Measurements from ENCODE around the gene MED7.

MED7 gene

DNA sequence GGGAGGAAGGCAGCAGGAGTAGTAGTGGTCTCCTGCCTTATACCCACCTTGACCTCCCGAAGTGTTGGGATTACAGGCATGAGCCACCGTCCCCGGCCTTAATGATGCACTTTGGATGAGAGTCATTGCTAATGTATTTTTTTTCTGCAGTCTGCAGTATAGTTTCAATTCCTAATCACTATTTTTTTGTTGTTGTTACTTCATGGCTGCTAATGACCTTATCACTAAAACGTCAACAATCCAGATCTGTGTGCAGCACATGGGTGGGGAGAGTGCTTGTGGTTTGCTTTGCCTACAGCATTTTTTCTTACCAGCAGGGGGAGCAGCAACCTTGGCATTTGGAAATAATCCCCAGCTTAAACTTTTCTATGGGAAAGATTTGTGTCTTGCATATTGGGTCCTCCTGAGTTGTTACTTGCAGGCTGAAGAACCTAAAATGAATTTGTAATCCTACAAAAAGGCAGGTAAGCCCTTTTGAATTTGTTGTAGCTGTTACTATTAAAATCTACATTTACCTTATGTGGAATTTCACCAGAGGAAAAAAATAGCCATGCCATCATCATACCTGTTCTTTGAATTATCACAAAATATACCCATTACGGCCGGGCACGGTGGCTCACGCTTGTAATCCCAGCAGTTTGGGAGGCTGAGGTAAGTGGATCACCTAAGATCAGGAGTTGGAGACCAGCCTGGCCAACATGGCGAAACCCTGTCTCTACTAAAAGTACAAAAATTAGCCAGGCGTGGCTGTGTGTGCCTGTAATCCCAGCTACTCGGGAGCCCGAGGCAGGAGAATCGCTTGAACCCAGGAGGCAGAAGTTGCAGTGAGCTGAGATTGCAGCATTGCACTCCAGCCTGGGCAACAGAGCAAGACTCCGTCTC is 6.3 kb upstream of the MED7 start:
- Histone ChIP-seq H3K79me2 (ENCODE audit: control insufficient read depth, insufficient read depth, low read length) (no peaks in the 10 kb centered on the region), H3K4me2 (ENCODE audit: low read length) (no peak overlapping the region), H2BK120ac (ENCODE audit: low read depth, low read length) (no peak overlapping the region), H3K36me3 (ENCODE audit: control insufficient read depth, insufficient read depth, low read length) (no peaks in the 10 kb centered on the region), H3K18ac (ENCODE audit: low read length) (no peak overlapping the region), H3K4me1 (ENCODE audit: control insufficient read depth, low read depth, low read length) (no peaks in the 10 kb centered on the region), H4K8ac (ENCODE audit: low read depth, low read length) (no peak overlapping the region), H3K27ac (ENCODE audit: low read depth, low read length) (no peak overlapping the region), H3K27me3 (ENCODE audit: insufficient read depth, low read length, poor library complexity) (no peaks in the 10 kb centered on the region), H3K56ac (ENCODE audit: low read length) (no peak overlapping the region), H3K9ac (ENCODE audit: low read length) (no peak overlapping the region), H2AK5ac (ENCODE audit: low read length) (no peak overlapping the region), H3K23ac (ENCODE audit: low read length) (no peak overlapping the region), H2BK5ac (ENCODE audit: low read length) (no peak overlapping the region), H3K79me1 (ENCODE audit: low read length) (no peaks in the 10 kb centered on the region), H4K5ac (ENCODE audit: low read length) (no peak overlapping the region), H3K4me3 (ENCODE audit: low read length) (no peak overlapping the region), H2BK15ac (replicated peaks; ENCODE audit: low read depth) (no peak overlapping the region), H3K4ac (ENCODE audit: low read depth, low read length) (no peak overlapping the region)
- WGBS (ENCODE audit: extremely low coverage, insufficient coverage, low lambda C conversion rate), result no CpG with 5 or more reads among the region's 14 CpGs
- peak; percentile 73 for DNase-seq

GRCh38 chr5:157143127-157143971 is 684 bp upstream of the MED7 start:
- no peaks in the 10 kb centered on the region for H3K36me3 ChIP-seq (ENCODE audit: control insufficient read depth, insufficient read depth, low read length)
- H2BK5ac ChIP-seq (ENCODE audit: low read length), result no peak overlapping the region
- H2BK120ac ChIP-seq (ENCODE audit: low read depth, low read length), result no peak overlapping the region
- no peak overlapping the region for H3K4me3 ChIP-seq (ENCODE audit: low read length)
- H3K4me2 ChIP-seq (ENCODE audit: low read length), result no peak overlapping the region
- H3K27me3 ChIP-seq (ENCODE audit: insufficient read depth, low read length, poor library complexity), result no peaks in the 10 kb centered on the region
- DNase-seq, result no peak
- H3K18ac ChIP-seq (ENCODE audit: low read length), result no peak overlapping the region
- no peak overlapping the region for H3K9ac ChIP-seq (ENCODE audit: low read length)
- no CpG with 5 or more reads among the region's 33 CpGs for WGBS (ENCODE audit: extremely low coverage, insufficient coverage, low lambda C conversion rate)
- H3K4ac ChIP-seq (ENCODE audit: low read depth, low read length), result no peak overlapping the region
- peaks cover 5% of the 10 kb centered on the region for H3K79me2 ChIP-seq (ENCODE audit: control insufficient read depth, insufficient read depth, low read length)
- no peak overlapping the region for H3K23ac ChIP-seq (ENCODE audit: low read length)
- peaks cover 4% of the 10 kb centered on the region for H3K79me1 ChIP-seq (ENCODE audit: low read length)
- no peak overlapping the region for H2BK15ac ChIP-seq (replicated peaks; ENCODE audit: low read depth)
- no peak overlapping the region for H3K27ac ChIP-seq (ENCODE audit: low read depth, low read length)
- no peak overlapping the region for H3K56ac ChIP-seq (ENCODE audit: low read length)
- H3K4me1 ChIP-seq (ENCODE audit: control insufficient read depth, low read depth, low read length), result no peaks in the 10 kb centered on the region
- no peak overlapping the region for H4K8ac ChIP-seq (ENCODE audit: low read depth, low read length)
- H4K5ac ChIP-seq (ENCODE audit: low read length), result peak overlapping the region; percentile 77
- no peak overlapping the region for H2AK5ac ChIP-seq (ENCODE audit: low read length)

DNA sequence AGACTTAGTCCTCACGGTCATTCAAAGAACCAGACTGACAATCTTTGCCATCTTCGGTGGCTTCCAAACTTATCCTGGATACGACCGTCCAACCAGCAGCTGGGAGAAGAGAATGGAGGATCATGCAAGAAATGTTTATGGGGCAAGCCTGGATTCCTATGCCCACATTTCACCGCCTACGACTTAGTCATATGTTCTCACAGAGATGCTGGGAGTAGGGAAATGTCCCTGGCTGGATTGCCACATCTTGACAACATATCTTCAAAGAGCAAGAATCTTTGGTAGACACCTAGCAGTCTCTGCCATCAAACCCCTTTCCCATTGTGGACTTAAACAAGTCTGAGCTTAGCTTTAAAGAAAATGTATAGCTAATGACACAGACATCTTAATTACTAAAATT is 5.0 kb downstream of the MED7 start:
- no peak overlapping the region for H3K23ac ChIP-seq (ENCODE audit: low read length)
- no peak overlapping the region for H3K18ac ChIP-seq (ENCODE audit: low read length)
- no peak overlapping the region for H3K27ac ChIP-seq (ENCODE audit: low read depth, low read length)
- no peaks in the 10 kb centered on the region for H3K4me1 ChIP-seq (ENCODE audit: control insufficient read depth, low read depth, low read length)
- no peak overlapping the region for H3K56ac ChIP-seq (ENCODE audit: low read length)
- H3K4me2 ChIP-seq (ENCODE audit: low read length), result no peak overlapping the region
- no peak overlapping the region for H2AK5ac ChIP-seq (ENCODE audit: low read length)
- no peak overlapping the region for H3K4me3 ChIP-seq (ENCODE audit: low read length)
- no peak for DNase-seq
- H3K36me3 ChIP-seq (ENCODE audit: control insufficient read depth, insufficient read depth, low read length), result peaks cover 1% of the 10 kb centered on the region
- H2BK15ac ChIP-seq (replicated peaks; ENCODE audit: low read depth), result no peak overlapping the region
- no peak overlapping the region for H2BK120ac ChIP-seq (ENCODE audit: low read depth, low read length)
- H3K9ac ChIP-seq (ENCODE audit: low read length), result no peak overlapping the region
- peaks cover 5% of the 10 kb centered on the region for H3K79me2 ChIP-seq (ENCODE audit: control insufficient read depth, insufficient read depth, low read length)
- no peak overlapping the region for H4K5ac ChIP-seq (ENCODE audit: low read length)
- peaks cover 4% of the 10 kb centered on the region for H3K79me1 ChIP-seq (ENCODE audit: low read length)
- no peak overlapping the region for H4K8ac ChIP-seq (ENCODE audit: low read depth, low read length)
- no CpG with 5 or more reads among the region's 6 CpGs for WGBS (ENCODE audit: extremely low coverage, insufficient coverage, low lambda C conversion rate)
- H3K4ac ChIP-seq (ENCODE audit: low read depth, low read length), result no peak overlapping the region
- no peak overlapping the region for H2BK5ac ChIP-seq (ENCODE audit: low read length)
- H3K27me3 ChIP-seq (ENCODE audit: insufficient read depth, low read length, poor library complexity), result no peaks in the 10 kb centered on the region

- Histone ChIP-seq H3K23ac (ENCODE audit: low read length) (no peak overlapping the region), H2BK120ac (ENCODE audit: low read depth, low read length) (no peak overlapping the region), H3K4me2 (ENCODE audit: low read length) (no peak overlapping the region), H3K36me3 (ENCODE audit: control insufficient read depth, insufficient read depth, low read length) (no peaks in the 10 kb centered on the region), H3K79me1 (ENCODE audit: low read length) (no peaks in the 10 kb centered on the region), H3K9ac (ENCODE audit: low read length) (no peak overlapping the region), H3K27me3 (ENCODE audit: insufficient read depth, low read length, poor library complexity) (no peaks in the 10 kb centered on the region), H3K4ac (ENCODE audit: low read depth, low read length) (no peak overlapping the region), H2AK5ac (ENCODE audit: low read length) (no peak overlapping the region), H4K5ac (ENCODE audit: low read length) (no peak overlapping the region), H3K4me1 (ENCODE audit: control insufficient read depth, low read depth, low read length) (no peaks in the 10 kb centered on the region), H3K4me3 (ENCODE audit: low read length) (no peak overlapping the region), H2BK5ac (ENCODE audit: low read length) (no peak overlapping the region), H3K56ac (ENCODE audit: low read length) (no peak overlapping the region), H3K27ac (ENCODE audit: low read depth, low read length) (no peak overlapping the region), H2BK15ac (replicated peaks; ENCODE audit: low read depth) (no peak overlapping the region), H3K18ac (ENCODE audit: low read length) (no peak overlapping the region), H3K79me2 (ENCODE audit: control insufficient read depth, insufficient read depth, low read length) (no peaks in the 10 kb centered on the region), H4K8ac (ENCODE audit: low read depth, low read length) (no peak overlapping the region)
- no CpG with 5 or more reads among the region's 1 CpG for WGBS (ENCODE audit: extremely low coverage, insufficient coverage, low lambda C conversion rate)
- DNase-seq, result no peak
Measured at GRCh38 chr5:157132281-157132612, 10.4 kb downstream of the MED7 start.

DNA sequence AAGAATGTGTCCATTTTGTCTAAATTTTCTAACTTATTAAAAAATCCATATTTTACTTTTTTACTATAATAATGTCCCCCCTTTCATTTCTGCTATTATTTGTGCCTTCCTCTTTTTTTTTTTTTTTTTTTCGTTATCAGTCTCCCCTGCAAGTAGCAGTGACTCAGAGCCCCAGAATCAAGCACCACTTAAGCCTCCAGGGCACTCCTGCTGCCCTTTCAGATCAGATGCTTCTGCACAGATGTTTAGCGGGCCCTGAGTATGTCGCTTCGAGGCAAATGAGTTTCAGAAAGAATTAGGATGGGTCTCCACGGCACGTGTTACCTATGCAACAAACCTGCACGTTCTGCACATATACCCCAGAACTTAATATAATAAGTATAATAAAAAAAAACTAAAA is 11.7 kb downstream of the MED7 start:
- no peak overlapping the region for H3K56ac ChIP-seq (ENCODE audit: low read length)
- H3K4me1 ChIP-seq (ENCODE audit: control insufficient read depth, low read depth, low read length), result no peaks in the 10 kb centered on the region
- H3K36me3 ChIP-seq (ENCODE audit: control insufficient read depth, insufficient read depth, low read length), result no peaks in the 10 kb centered on the region
- H3K4me3 ChIP-seq (ENCODE audit: low read length), result no peak overlapping the region
- H3K4ac ChIP-seq (ENCODE audit: low read depth, low read length), result no peak overlapping the region
- WGBS (ENCODE audit: extremely low coverage, insufficient coverage, low lambda C conversion rate), result no CpG with 5 or more reads among the region's 7 CpGs
- no peaks in the 10 kb centered on the region for H3K79me2 ChIP-seq (ENCODE audit: control insufficient read depth, insufficient read depth, low read length)
- DNase-seq, result peak; percentile 46
- H2BK15ac ChIP-seq (replicated peaks; ENCODE audit: low read depth), result no peak overlapping the region
- no peak overlapping the region for H3K23ac ChIP-seq (ENCODE audit: low read length)
- H3K27me3 ChIP-seq (ENCODE audit: insufficient read depth, low read length, poor library complexity), result no peaks in the 10 kb centered on the region
- H4K8ac ChIP-seq (ENCODE audit: low read depth, low read length), result no peak overlapping the region
- no peaks in the 10 kb centered on the region for H3K79me1 ChIP-seq (ENCODE audit: low read length)
- no peak overlapping the region for H2BK120ac ChIP-seq (ENCODE audit: low read depth, low read length)
- no peak overlapping the region for H4K5ac ChIP-seq (ENCODE audit: low read length)
- H3K27ac ChIP-seq (ENCODE audit: low read depth, low read length), result no peak overlapping the region
- no peak overlapping the region for H3K18ac ChIP-seq (ENCODE audit: low read length)
- no peak overlapping the region for H3K9ac ChIP-seq (ENCODE audit: low read length)
- H2AK5ac ChIP-seq (ENCODE audit: low read length), result no peak overlapping the region
- H2BK5ac ChIP-seq (ENCODE audit: low read length), result no peak overlapping the region
- H3K4me2 ChIP-seq (ENCODE audit: low read length), result no peak overlapping the region
